ENCODE measurements around the gene CTSW. TPM values are rescaled to one million over a fixed set of nuclear protein-coding genes. Genes with fewer than 3 reads are reported as not detected.

The CTSW gene
- polyA plus RNA-seq, 2 of the 4 experiments (the other 2 are of a cell fraction): not detected

- POLR2A ChIA-PET: no interaction called here
- CTCF ChIA-PET: interaction anchor here (1.1 to 5.1 kb wide), 6 partner anchors 7 to 108 kb away, joined by 3 to 42 read pairs (median 5); partner anchors contain the start of genes CCDC85B, FIBP and MUS81
Observed at GRCh38 chr11:65880027-65880426, 390 bp downstream of the CTSW start.

GRCh38 chr11:65880844-65881421 is 1.3 kb downstream of the CTSW start:
- ATAC-seq (no peak), DNase-seq (ENCODE audit: low read depth in 1 of 2, low spot score in 1 of 2) (no peak), FAIRE-seq (no peak)
- Histone ChIP-seq H3K27ac (no peak overlapping the region), H3K4me1 (0 out of 3 replicates have a peak, but pooled peaks cover 3% of the 10 kb centered on the region), H3K4me3 (no peak overlapping the region), H3K9me3 (no peaks in the 10 kb centered on the region), H3K4me2 (no peak overlapping the region)
- 0 out of 2 replicates have a peak, but pooled peaks have one; percentile 67 for TF ChIP-seq POLR2AphosphoS2 (conservative IDR thresholded peaks at IDR 0.05; ENCODE audit: low read length)
- no peak for TF ChIP-seq KDM5A (IDR thresholded peaks at IDR 0.05)
- no peak for TF ChIP-seq RAD21 (conservative IDR thresholded peaks at IDR 0.05 in 1 of 2, IDR thresholded peaks at IDR 0.05 in 1 of 2)
- no peak for TF ChIP-seq KDM1A (IDR thresholded peaks at IDR 0.05; ENCODE audit: low read depth)
- no peak for TF ChIP-seq ZC3H11A (IDR thresholded peaks at IDR 0.05)
- TF ChIP-seq BHLHE40 (IDR thresholded peaks at IDR 0.05; ENCODE audit: low read depth, low read length): no peak
- no peak for TF ChIP-seq USF2 (IDR thresholded peaks at IDR 0.05)
- TF ChIP-seq RCOR1 (IDR thresholded peaks at IDR 0.05; ENCODE audit: low read depth, low read length): no peak
- ChIA-PET POLR2A (interaction anchor here (1.0 to 1.3 kb wide), 2 partner anchors 9 to 10 kb away, joined by 4 read pairs; partner anchors contain the start of gene CCDC85B), CTCF (interaction anchor here (1.1 to 9.5 kb wide), 6 partner anchors 10 to 105 kb away, joined by 3 to 158 read pairs (median 4); partner anchors contain the start of genes EFEMP2 and MUS81)
- WGBS (ENCODE audit: missing lambda C conversion rate): 87% methylated on average over 5 of the region's 7 CpGs

More at GRCh38 chr11:65880027-65880426, 390 bp downstream of the CTSW start:
- 0 out of 3 replicates have a peak, but pooled peaks cover 3% of the 10 kb centered on the region for H3K4me1 ChIP-seq
- no peak for TF ChIP-seq HEYL (CRISPR knock-in tag; IDR thresholded peaks at IDR 0.05)
- TF ChIP-seq HOXA7 (CRISPR knock-in tag; IDR thresholded peaks at IDR 0.05): no peak
- TF ChIP-seq MAFK (IDR thresholded peaks at IDR 0.05; ENCODE audit: partially characterized antibody): no peak
- no peak for ATAC-seq
- H3K27ac ChIP-seq: no peak overlapping the region
- no peak for FAIRE-seq
- WGBS (ENCODE audit: missing lambda C conversion rate): 85% methylated on average over 7 of the region's 7 CpGs
- H3K4me2 ChIP-seq: no peak overlapping the region
- H3K9me3 ChIP-seq: no peaks in the 10 kb centered on the region
- no peak overlapping the region for H3K4me3 ChIP-seq
- no peak for DNase-seq (ENCODE audit: low read depth in 1 of 2, low spot score in 1 of 2)

- DNase-seq (ENCODE audit: low read depth in 1 of 2, low spot score in 1 of 2) (no peak), FAIRE-seq (no peak), ATAC-seq (no peak)
- ChIA-PET CTCF (interaction anchor here (0.7 to 9.5 kb wide), 14 partner anchors 11 to 170 kb away, joined by 3 to 195 read pairs (median 4); partner anchors contain the start of genes CFL1, EFEMP2, KAT5 and MUS81), POLR2A (interaction anchor here (1.1 to 1.3 kb wide), 2 partner anchors 8 to 15 kb away, joined by 3 to 4 read pairs; partner anchors contain the start of gene CCDC85B)
- peaks cover 14% of the 10 kb centered on the region for H3K4me1 ChIP-seq
- no peaks in the 10 kb centered on the region for H3K9me3 ChIP-seq
- 91% methylated on average over 29 of the region's 30 CpGs for WGBS (ENCODE audit: missing lambda C conversion rate)
- H3K27ac ChIP-seq: no peak overlapping the region
- TF ChIP-seq MAFK (IDR thresholded peaks at IDR 0.05; ENCODE audit: partially characterized antibody): no peak
- no peak for TF ChIP-seq CBX8 (IDR thresholded peaks at IDR 0.05)
- no peak for TF ChIP-seq HEYL (CRISPR knock-in tag; IDR thresholded peaks at IDR 0.05)
- no peak for TF ChIP-seq TFCP2L1 (CRISPR knock-in tag; IDR thresholded peaks at IDR 0.05)
- TF ChIP-seq KDM5A (IDR thresholded peaks at IDR 0.05): no peak
- TF ChIP-seq CBX2 (IDR thresholded peaks at IDR 0.05; ENCODE audit: borderline replicate concordance, low read depth): no peak
- no peak for TF ChIP-seq EHF (CRISPR knock-in tag; IDR thresholded peaks at IDR 0.05)
- no peak for TF ChIP-seq HOXB13 (CRISPR knock-in tag; IDR thresholded peaks at IDR 0.05; ENCODE audit: low read depth)
- TF ChIP-seq PHF8 (IDR thresholded peaks at IDR 0.05; ENCODE audit: borderline replicate concordance, low read depth): no peak
- no peak for TF ChIP-seq NFE2L2 (conservative IDR thresholded peaks at IDR 0.05; ENCODE audit: low read length)
- no peak for TF ChIP-seq ZFP36 (IDR thresholded peaks at IDR 0.05; ENCODE audit: borderline replicate concordance, partially characterized antibody)
- no peak for TF ChIP-seq EP300 (IDR thresholded peaks at IDR 0.05)
- TF ChIP-seq ZSCAN20 (CRISPR knock-in tag; IDR thresholded peaks at IDR 0.05): no peak
- no peak for TF ChIP-seq SREBF2 (IDR thresholded peaks at IDR 0.05)
- no peak for TF ChIP-seq RARB (CRISPR knock-in tag; IDR thresholded peaks at IDR 0.05)
- TF ChIP-seq SMC3 (IDR thresholded peaks at IDR 0.05): no peak
- no peak for TF ChIP-seq KDM1A (IDR thresholded peaks at IDR 0.05; ENCODE audit: low read depth)
- TF ChIP-seq RFX5 (IDR thresholded peaks at IDR 0.05): no peak
- no peak for TF ChIP-seq EHMT2 (IDR thresholded peaks at IDR 0.05; ENCODE audit: low read depth)
- H3K4me3 ChIP-seq: no peak overlapping the region
- no peak overlapping the region for H3K4me2 ChIP-seq
Observed at GRCh38 chr11:65882120-65883057, 2.8 kb downstream of the CTSW start.
